Measurements from ENCODE around the gene NAGPA.
A peak's percentile ranks its signal among the peaks of the same experiment; 100 is the strongest.

The NAGPA gene

DNA sequence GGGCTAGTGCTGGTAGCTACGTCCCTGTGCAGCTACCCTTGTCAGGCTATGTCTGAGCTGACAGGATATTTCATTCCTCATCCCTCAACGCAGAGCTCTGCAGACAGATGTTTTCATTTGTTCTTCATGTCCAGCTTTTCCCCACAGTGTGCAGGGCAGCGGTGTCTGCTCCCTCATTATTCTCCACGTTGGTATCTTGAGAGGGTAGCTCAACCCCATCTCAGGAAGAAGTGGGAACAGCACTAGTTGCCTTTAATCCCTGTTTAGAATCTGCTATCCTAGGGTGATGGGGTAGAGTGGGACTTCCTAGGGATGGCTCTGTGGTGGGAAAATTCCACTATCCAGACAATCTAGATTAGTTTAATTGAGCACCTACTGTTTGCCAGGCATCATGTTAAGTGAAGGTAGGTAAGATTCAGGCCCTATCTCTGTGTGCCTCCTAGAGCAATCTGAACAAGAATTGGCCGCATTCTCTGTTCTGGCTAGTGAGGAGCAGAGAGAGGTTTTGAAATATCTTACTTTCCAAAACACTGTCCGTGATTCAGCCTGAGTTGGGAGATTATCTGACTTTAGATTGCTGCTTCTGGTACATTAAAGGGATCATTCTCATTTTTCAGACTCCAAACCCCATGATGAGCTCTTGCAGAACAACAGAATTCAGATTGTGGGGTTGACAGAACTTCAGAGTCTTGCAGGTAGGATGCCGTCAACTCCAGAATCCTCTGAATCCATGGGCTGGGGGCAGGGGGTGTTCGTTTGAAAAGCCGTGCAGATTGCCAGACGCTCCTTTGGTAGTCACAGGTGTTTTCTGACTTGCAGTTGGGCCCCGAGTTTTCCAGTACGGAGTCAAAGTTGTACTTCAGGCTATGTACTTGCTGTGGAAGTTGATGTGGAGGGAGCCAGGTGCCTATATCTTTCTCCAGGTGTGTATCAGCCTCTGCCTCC lies 38.9 kb upstream of the NAGPA start:
- no peak for TF ChIP-seq CTCF (IDR thresholded peaks at IDR 0.05; ENCODE audit: low read depth, low read length)
- peak overlapping the region; percentile 66 for H3K4me3 ChIP-seq (ENCODE audit: low read depth, low read length)
- DNase-seq (ENCODE audit: low read depth, low spot score) = no peak
- in situ Hi-C loops (cut with HindIII; ENCODE audit: low sequenced_read_pairs) = no loop called here

DNA sequence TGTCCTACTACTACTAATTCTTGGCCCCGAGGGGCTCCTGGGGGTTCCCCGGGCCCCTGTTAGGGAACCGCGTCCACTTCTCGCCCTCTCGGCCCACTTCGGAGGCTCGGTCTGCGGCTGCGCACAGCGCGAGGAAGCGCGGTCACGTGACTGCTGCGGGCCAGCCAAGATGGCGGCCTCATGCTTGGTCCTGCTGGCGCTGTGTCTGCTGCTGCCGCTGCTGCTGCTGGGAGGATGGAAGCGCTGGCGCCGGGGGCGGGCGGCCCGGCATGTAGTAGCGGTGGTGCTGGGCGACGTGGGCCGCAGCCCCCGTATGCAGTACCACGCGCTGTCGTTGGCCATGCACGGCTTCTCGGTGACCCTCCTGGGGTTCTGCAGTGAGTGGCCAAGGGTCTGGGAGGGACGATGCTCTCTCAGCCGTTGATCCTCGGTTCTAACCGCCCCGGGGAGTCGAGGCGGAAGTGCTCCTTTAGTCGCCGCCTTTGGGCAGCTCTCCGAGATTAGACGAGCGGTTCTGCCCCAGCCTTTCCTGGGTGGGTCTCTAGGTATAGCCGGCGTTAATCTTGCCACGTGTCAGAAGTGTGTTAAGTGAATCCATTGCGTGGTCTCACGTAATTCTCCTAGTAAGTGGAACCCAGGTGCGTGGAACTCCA lies 38.1 kb upstream of the NAGPA start, which contains the start of gene ALG1:
Gene ALG1, plus strand, starts transcription at position 163 of the 653 bp plus-strand sequence. Its CDS starts 7 bp downstream, at position 170.
- in situ Hi-C loops (cut with HindIII; ENCODE audit: low sequenced_read_pairs) = no loop called here
- peak; percentile 85 for DNase-seq (ENCODE audit: low read depth, low spot score)
- peak within 1 kb of the TSS; percentile 66 for H3K4me3 ChIP-seq (ENCODE audit: low read depth, low read length)
- TF ChIP-seq CTCF (IDR thresholded peaks at IDR 0.05; ENCODE audit: low read depth, low read length) = no peak

DNA sequence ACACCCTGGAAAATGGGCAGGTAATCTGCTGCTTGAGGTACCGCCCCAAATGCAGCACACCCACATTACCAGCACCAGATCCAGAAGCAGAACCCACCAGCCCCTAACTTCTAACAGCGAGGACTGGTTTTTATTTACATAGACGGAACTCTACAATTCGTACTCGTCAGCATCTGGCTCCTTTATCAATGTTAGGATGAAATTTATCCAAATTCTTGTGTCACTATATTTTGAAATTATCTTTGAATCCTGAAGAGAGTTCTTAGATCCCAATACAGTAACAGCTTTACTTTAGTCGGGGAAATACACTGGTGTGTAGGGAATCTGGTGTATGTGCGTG lies 37.6 kb upstream of the NAGPA start:
- in situ Hi-C loops (cut with HindIII; ENCODE audit: low sequenced_read_pairs) = no loop called here
- DNase-seq (ENCODE audit: low read depth, low spot score) = no peak
- peak overlapping the region; percentile 66 for H3K4me3 ChIP-seq (ENCODE audit: low read depth, low read length)
- no peak for TF ChIP-seq CTCF (IDR thresholded peaks at IDR 0.05; ENCODE audit: low read depth, low read length)

DNA sequence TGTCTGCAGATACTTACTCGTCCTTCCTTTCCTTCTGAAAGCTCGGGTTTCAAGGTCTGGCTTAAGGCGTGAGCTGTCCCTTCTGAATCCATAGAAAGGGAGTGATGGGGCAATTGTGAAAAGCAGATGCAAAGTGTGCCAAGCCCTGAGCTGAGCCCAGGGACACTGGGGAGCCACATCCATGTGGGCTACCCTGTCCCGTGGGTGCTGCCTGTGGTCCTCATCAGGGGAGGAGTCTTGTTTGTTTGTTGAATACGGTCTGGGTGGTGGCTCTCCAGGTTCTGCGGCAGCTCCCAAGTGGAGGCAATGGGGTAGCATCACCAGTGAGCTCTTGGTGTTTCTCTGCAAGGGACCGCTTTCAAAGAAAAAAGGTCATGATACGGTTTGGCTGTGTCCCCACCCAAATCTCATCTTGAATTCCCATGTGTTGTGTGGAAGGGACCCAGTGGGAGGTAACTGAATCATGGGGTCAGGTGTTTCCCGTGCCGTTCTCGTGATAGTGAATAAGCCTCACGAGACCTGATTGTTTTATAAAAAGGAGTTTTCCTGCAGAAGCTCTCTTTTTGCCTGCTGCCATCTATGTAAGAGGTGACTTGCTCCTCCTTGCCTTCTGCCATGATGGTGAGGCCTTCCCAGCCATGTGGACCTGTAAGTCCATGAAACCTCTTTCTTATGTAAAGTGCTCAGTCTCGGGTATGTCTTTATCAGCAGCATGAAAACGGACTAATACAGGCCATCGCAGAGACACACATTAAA lies 36.9 kb upstream of the NAGPA start:
- H3K4me3 ChIP-seq (ENCODE audit: low read depth, low read length) = no peak overlapping the region
- no peak for DNase-seq (ENCODE audit: low read depth, low spot score)
- in situ Hi-C loops (cut with HindIII; ENCODE audit: low sequenced_read_pairs) = no loop called here
- TF ChIP-seq CTCF (IDR thresholded peaks at IDR 0.05; ENCODE audit: low read depth, low read length) = no peak

- in situ Hi-C loops (cut with HindIII; ENCODE audit: low sequenced_read_pairs) = no loop called here
- TF ChIP-seq CTCF (IDR thresholded peaks at IDR 0.05; ENCODE audit: low read depth, low read length) = no peak
- DNase-seq (ENCODE audit: low read depth, low spot score) = no peak
- H3K4me3 ChIP-seq (ENCODE audit: low read depth, low read length) = no peak overlapping the region
Observed at GRCh38 chr16:5069854-5070253, 36.1 kb upstream of the NAGPA start.

DNA sequence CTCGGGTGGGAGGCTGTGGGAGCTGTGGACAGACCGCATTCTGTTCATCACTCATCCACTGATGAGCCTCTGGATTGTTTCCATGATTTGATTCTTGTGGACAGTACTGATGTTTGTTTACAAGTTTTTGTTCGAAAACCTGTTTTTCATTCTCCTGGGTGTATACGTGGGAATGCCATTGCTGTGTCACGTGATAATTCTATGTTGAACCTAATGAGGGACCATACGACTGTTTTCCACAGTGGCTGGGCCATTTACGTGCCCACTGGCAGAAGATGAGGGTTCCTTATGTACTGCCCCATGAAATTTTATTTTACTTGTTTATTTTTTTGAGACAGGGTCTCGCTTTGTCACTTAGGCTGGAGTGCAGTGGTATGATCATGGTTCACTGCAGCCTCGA lies 35.3 kb upstream of the NAGPA start:
- in situ Hi-C loops (cut with HindIII; ENCODE audit: low sequenced_read_pairs) = no loop called here
- no peak for DNase-seq (ENCODE audit: low read depth, low spot score)
- H3K4me3 ChIP-seq (ENCODE audit: low read depth, low read length) = no peak overlapping the region
- TF ChIP-seq CTCF (IDR thresholded peaks at IDR 0.05; ENCODE audit: low read depth, low read length) = no peak
